HL-60 (cell line): Measurements from ENCODE around the gene SGTB.

Experiments used
- POLR2AphosphoS5 ChIP-seq: IDR thresholded peaks from 2 replicates; pipeline ENCODE4 v1.6.1; 2012; ENCODE audit warnings: low read depth
- REST ChIP-seq: IDR thresholded peaks from 2 replicates; pipeline ENCODE4 v1.6.1; 2012; ENCODE audit warnings: low read depth; ENCODE audit not compliant: insufficient replicate concordance
- SPI1 ChIP-seq: IDR thresholded peaks from 2 replicates; pipeline ENCODE4 v1.6.1; 2012; ENCODE audit warnings: low read depth, mild to moderate bottlenecking, borderline replicate concordance
- TF ChIP-seq, protein P1 (sequence below): IDR thresholded peaks from one replicate; pipeline ENCODE4 v1.5.1; 2011; ENCODE audit warnings: low read length, control low read depth, inconsistent platforms; ENCODE audit not compliant: insufficient read depth

GRCh38 chr5:65663804-65664521 is 57.9 kb downstream of the SGTB start:
- TF ChIP-seq, protein P1, sequence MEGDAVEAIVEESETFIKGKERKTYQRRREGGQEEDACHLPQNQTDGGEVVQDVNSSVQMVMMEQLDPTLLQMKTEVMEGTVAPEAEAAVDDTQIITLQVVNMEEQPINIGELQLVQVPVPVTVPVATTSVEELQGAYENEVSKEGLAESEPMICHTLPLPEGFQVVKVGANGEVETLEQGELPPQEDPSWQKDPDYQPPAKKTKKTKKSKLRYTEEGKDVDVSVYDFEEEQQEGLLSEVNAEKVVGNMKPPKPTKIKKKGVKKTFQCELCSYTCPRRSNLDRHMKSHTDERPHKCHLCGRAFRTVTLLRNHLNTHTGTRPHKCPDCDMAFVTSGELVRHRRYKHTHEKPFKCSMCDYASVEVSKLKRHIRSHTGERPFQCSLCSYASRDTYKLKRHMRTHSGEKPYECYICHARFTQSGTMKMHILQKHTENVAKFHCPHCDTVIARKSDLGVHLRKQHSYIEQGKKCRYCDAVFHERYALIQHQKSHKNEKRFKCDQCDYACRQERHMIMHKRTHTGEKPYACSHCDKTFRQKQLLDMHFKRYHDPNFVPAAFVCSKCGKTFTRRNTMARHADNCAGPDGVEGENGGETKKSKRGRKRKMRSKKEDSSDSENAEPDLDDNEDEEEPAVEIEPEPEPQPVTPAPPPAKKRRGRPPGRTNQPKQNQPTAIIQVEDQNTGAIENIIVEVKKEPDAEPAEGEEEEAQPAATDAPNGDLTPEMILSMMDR, result no peak
- no peak for TF ChIP-seq POLR2AphosphoS5
- no peak for TF ChIP-seq SPI1
- no peak for TF ChIP-seq REST
